ENCODE measurements around the gene DENND2D.
A peak's percentile ranks its signal among the peaks of the same experiment; 100 is the strongest.

DENND2D gene

DNA sequence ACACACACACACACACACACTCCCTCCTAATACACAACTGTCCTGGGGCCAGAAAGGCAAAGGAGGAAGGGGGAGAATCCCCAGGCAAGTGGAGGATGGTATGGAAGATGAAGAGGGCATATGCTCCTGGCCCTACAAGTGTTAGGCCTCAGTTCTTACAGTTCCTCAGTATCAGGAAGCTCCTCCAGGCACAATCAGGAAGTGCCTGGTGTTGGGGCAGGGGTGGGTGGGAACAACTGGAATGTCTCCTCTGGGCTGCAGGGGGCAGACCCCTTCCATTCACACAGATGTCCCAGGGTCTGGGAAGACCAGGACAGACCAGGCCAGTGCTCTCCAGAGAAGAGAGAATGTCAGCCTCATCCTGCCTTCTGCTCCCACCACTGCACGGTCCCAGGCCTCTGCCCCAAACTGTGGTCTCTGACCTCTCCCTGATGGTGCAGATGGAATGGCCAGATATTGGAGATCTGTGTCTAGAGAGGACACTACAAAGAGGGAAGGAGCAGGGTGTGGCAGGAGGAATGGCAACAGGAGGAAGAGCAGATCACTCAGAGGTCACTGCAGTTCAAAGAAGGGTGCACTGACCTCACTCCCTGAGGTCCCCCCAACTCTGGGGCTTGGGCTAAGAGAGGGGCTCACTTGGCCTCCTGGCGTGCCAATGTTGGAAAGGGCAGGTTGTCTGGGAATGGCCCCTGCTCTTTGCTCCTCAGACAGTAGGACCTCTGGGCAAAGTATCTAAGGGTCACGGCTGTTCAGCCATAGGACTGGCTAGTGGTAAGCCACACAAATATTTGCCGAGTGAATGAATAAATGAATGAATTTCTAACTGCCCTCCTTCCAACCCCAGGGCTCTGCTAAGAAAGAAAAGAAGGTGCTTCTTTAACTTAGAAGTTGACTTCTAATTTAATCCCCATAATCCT lies 2.5 kb upstream of the DENND2D start:
- peak; percentile 55 for DNase-seq (ENCODE audit: low spot score)

DNA sequence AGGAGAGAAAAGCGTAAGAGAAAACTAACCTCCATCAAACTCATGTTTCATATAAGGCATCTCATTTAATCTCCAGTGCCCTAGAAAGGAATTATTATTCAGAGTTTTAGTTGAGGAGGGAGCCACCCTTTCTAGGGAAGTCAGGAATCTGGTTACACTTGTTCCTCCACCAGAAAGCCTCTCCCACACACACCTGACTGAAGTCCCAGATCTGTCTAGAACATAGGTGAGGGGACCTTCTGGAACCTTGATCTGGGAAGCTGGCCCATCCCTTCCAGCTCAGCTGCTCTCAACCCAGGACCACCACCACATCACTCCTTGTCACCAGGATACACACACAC lies 1.9 kb upstream of the DENND2D start:
- peak; percentile 16 for DNase-seq (ENCODE audit: low spot score)

DNA sequence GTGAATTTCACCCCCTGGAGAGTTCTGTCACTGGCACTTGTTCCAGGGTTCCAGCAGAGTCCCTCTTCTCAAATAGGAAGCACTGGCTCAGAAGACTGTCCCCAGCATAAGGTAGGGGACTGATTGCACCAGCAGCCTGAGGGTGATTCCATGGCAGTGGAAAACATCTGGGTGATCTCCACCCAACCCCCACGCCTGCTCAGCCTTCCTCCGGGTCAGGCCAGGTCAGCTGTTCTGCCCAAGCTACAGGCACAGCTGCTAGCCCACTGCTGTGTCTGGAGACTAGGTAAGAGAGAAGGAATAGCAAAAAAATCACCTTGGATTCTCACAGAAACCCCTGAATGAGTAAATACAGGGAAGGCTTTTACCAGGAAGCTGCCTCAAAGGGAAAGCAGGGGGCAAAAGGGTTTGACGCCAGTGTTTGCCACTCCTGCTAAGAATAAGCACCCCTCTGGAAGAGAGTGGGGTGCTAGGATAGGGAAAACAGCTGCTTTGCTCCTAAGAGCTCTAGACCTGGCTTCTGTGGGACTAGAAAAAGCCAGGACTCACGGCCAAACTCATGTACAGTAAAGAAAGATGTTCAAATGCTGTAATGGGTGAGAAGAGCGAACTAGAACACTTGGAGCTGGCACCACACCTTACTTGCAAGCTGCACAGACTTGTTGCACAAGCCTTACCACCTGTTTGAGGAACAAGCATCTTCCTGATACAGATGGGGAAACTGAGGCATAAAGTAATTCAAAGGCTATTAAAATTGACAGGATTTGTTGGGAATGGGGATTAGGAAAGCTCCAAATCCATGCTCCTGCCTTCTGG lies 1.0 kb upstream of the DENND2D start:
- DNase-seq (ENCODE audit: low spot score): no peak

DNA sequence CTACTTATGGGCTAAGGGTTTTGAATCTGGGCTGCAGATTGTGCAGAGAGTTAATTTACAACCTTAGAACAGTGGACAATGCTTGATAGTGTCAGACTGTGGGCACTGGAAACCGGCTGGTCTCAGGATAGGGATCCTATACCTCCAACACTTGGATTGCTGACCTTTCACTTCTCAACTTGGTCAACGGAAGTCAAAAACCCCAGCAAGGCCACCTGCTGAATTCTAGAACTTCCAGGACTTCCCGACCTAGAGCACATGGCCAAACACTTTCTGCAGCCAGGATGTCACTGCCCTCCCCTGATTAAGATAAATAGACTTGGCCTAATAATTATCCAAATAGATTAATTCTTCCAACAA lies 336 bp upstream of the DENND2D start:
- no peak for DNase-seq (ENCODE audit: low spot score)

DNA sequence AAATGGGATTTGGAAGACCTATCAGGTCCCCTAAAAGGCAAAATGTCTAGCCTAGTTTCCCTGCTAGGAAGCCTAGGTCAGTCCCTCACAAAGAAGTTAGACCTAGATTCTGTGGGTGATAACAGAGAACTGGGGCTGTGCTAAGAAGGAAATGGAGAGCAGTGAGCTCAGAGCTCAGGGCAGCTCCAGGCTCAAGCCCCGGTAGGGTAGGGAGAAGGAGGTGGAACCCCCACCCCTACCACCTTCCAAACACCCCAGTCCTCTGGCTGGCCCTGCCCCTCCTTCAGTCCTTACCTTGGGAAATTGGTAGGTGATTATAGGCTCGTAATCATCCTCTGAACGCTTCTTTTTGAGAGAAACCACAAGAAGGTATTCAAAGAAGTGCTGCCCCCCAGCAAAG lies 1.1 kb downstream of the DENND2D start:
- no peak for DNase-seq (ENCODE audit: low spot score)

DNA sequence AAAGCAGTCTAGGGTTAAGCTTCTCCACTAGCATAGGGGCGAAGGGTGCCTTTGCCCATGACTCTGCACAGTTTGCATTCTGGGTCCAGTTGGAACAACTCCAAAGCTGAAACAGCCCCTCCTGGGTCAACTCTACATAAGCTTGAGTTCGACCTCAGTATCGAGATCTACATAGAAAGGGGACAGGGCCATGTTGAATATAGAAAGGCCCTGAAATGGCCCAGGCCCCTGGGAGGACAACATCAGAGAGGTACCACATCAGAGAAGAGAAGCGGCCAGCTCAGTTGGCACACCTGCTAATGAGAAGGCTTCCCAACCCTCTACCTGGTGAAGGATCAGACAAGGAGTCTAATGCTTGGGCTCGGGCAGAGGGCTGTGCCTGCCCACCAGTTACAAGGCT lies 1.6 kb downstream of the DENND2D start:
- no peak for DNase-seq (ENCODE audit: low spot score)

DNA sequence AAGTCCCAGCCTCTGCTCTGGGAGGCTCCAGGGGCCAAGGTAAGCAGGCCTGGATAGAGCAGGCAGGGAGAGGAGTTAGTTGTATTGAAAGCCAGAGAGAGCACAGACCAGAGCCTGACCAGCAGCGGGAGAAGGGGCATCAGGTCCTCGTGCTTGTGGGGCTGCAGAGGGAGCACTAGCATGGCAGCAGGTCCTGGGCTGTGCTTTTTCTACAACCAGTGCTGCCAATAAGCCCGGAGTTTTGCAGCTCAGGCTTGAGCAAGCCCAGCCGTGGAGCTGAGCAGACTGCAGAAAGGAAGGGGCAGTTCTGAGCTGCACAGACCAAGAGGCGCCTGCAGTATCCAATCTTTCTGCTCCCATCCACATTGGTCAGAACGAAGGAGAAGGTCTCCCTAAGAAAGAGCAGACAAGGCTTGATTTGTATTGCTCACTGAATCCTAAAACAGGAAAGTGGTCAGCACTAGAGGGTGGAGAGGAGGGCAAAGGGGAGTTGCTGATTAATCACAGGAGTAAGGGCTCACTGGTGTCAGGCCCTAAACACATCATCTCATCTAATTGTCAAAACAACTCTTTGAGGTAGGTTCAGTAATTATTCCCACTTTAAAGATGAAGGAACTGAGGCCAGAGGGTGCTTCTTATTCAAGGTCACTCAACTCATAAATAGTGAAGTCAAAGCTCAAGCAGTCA lies 2.7 kb downstream of the DENND2D start:
- no peak for DNase-seq (ENCODE audit: low spot score)

DNA sequence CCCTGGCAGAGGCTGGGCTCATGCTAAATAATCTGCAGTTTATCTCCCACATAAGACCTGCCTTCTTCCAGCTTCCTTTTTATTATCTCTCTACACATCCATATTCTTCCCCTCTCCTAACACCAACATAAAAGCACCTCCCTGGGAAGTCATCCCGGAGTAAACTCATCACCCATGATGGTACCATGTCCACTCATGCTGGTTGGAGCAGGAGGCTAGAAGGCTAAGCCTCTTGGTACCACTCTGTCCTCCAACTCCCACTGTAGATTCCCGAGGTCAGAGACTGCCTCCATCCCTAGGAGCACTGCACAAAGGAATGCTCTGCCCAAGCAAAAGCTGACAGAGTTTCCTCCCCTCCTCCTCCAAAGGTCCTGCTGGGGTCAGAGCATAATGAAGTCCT lies 4.2 kb downstream of the DENND2D start:
- DNase-seq (ENCODE audit: low spot score): no peak

DNA sequence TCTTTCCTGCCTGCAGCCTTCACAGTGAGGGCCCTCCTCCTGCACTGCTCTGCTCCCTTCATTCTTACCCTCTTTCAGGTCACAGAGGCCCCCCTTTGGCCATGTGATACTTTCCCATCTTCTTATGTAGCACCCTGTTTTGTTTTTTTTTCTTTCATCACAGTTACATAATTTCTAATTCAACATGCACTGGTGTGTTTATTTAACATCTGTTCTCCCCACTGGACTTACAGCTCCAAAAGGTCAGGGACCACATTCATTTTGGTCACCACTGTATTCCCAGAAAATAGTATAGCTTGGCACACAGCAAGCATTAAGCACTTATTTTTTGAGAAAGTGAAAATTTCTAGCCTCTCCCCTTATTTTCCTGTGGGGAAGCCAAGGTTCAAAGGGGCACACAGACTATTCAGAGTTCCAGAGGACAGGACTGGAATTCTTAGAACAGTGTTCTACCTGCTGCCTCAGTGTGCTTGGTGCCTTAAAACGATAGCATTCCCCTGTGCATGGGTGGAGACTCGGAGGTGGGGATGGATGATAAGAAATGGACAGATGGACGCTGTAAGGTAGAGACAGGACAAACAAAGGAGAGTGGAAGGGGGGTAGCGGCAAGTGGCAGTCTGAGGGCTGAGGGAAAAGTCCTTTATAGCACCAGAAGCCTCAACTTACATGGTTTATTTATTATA lies 5.3 kb downstream of the DENND2D start:
- DNase-seq (ENCODE audit: low spot score): no peak

DNA sequence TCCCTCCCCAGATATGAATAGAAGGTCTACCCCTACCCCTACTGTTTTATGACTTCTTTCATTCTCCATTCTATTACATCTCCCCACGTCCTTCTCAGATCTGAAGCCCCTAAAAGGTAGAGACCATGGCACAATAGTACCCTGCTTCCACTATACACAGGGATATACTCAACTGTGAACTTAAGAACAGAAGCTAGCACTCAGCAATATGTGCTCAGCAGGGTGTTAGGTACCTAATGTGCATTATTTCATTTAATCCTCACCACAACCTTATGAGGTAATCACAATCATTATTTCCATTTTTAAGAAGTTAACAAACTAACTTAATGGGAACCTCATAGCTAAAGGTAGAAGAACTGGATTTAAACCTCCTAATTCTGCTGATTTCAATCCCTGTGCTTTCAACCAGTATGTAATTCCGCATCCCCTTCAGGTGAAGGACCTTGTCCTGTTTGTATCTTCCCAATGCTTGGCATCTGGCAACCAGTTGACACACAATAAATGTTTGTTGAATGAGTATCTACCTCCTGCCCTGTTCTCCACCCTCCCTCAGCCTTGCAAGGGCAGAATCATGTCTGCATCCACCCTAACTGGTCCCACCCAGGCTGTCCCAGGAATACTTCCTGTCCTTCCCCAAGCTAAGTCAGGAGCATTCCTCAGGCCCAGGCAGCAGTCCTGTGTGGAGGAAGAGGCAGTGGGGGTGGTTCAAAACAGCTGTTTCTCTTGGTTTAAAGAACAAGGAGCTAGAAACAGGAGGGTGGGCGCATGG lies 6.5 kb downstream of the DENND2D start:
- DNase-seq (ENCODE audit: low spot score): peak; percentile 61

DNA sequence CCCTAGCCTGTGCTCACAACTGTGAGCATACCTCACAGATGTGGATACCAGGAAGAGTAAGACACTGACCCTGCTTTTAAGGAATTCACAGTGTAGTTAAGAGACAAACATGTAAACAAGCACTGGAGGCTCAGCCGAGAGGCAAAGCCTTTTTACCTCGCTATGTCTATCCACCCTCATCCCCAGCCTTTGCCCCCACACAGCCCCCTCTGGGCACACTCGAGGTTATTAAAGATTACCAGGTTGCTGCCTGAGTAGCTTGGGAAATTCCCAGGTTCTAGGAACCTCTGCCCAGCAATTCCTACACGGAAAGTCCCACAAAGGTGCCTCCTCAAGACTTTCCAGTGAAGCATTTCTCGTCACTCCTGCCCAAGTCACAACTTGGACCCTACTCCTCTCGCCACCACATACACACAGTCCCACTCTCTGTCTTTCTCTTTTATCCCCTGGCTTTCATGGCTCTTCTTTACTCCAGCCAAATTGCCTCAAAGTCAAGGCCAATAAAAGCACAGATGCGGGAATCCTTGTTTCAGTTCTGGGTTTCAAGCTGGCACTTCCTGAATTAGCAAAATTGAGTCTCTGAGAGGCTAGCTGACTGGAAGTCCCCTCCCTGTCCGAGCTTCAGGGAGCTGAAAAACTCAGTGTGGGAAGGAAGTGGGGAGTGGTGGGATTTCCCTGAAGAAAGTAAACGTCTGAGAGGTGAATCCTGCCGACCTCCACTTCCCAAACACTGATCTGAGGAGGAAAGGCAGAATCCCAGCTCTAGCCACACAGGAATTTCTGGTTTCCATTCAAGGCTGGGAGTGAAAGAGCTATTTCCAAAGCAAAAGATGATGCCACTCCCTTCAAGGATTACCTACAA lies 7.6 kb downstream of the DENND2D start:
- peak; percentile 84 for DNase-seq (ENCODE audit: low spot score)

DNA sequence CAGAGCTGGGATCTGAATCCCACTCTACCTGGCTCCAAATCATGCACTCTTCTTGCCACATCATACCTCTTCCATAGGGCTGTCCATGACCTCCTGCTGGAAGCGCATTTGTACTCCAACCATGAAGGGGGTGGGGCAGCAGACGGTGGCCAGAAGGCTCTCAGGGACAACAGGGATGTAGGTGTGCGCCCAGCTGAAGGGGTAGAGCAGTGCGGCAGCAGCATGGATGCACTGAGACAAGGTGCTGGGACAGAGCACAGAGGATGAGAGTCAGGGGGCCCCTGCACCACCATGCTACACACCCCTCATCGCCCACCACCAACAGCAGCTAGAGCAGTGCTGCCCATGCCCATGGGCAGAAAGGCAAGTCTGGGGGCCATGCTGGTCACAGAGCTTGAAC lies 8.4 kb downstream of the DENND2D start:
- DNase-seq (ENCODE audit: low spot score): no peak

DNA sequence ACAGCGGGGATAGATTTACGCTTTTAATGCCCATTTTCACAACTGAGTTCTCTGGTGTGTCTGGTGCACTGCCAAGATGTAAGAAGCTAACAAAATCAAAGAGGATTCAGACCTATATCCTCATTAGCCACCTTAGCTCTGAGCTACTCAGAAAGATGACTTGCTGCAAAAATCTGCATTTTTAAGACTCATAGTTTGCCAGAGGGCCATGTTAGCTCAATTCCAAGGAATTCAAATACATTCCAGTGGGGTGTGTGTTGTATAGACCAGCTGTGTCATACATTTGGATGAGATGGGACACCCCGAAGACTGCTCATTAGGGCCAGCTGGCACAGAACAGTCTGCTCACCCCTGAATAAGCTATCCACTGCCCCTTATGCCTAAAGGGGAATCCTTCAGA lies 8.9 kb downstream of the DENND2D start:
- peak; percentile 68 for DNase-seq (ENCODE audit: low spot score)

DNA sequence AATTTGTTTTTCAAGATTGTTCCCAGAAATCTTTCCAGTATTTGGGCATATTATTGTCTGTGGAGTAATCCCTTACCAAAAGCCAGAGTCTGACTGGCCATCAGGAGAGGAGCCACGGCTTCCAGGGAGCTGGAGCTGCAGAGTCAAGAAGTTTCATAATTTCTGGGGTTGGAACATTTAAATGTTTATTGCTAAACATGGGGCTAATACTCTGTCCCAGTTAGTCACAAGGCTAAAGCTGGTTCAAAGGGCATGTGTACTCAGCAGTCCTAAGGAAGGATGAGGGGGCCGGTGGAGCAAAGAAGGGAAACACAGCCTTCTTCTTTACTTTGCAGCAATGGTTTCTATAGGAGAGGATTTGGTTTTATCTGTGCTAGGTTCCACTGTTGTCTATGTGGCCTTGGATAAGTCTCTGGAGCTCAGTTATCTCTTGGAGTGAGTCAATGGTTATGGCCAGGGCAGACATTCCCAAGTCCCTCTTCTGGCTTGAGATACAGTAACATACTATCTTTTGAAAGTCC lies 9.5 kb downstream of the DENND2D start:
- no peak for DNase-seq (ENCODE audit: low spot score)

DNA sequence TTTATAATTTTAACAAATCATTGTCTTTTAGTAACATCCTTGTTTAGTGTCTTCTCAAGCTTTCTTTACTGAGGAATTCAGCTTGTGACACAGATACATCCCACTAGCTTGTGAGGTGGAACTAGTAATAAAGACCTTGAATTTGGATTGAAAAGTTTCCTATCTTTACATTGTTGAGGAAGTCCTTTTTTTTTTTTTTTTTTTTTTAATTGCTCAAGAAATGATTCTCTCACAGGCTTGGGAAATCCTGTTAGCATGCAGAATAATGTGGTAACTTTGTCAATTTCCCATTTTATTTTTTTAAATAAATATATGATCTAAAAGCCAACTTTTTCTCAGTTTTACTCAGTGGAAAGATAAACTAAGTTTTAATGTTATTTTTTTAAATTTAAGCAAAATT lies 15.8 kb downstream of the DENND2D start:
- DNase-seq (ENCODE audit: low spot score): no peak

DNA sequence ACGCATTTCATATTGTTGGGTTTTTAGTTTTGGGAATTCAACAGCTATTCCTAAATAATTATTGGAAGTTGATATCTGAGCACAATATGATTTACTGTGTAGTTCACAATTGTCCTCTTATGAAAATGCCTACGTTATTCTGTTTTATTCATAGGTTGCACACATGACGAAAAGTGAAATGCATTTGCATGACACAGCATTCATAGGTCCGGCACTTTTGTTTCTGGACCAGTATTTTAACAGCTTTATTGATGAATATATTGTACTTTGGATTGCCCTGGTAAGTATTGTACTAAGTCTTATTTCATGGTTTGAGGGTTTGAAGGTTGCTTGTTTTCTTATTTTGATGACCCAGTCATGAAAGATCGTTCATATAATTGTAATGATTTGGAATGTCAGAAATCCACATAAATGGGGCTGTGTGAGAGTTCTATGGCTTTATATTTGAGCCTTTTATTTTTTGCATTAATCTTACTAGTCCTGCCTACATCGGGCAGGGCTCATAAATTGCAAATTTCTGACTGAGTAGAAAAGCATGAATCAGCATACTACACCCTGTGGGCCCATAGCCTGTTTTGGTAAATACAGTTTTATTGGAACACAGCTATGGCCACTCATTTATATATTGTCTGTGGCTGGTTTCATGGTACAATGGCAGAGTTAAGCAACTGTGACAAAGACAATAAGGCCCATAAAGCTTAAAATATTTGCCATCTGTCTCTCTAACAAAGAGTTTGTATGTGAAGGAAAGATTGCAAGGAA lies 17.0 kb downstream of the DENND2D start:
- no peak for DNase-seq (ENCODE audit: low spot score)

DNA sequence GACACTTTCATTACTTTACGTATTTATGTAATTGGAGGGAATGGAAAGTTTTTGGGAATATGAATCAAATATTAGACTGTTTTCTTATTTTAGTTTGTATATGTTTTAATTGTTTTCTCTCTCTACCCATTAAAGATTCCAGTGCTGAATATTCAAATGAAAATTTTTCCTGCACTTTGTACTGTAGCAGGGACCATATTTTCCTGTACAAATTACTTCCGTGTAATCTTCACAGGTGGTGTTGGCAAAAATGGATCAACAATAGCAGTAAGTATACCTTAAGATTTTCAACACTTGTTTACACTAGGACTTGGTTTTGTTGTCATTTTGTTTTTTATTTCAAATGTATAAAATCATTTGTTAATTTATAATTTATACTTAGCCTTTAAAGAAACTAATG lies 18.4 kb downstream of the DENND2D start:
- no peak for DNase-seq (ENCODE audit: low spot score)

DNA sequence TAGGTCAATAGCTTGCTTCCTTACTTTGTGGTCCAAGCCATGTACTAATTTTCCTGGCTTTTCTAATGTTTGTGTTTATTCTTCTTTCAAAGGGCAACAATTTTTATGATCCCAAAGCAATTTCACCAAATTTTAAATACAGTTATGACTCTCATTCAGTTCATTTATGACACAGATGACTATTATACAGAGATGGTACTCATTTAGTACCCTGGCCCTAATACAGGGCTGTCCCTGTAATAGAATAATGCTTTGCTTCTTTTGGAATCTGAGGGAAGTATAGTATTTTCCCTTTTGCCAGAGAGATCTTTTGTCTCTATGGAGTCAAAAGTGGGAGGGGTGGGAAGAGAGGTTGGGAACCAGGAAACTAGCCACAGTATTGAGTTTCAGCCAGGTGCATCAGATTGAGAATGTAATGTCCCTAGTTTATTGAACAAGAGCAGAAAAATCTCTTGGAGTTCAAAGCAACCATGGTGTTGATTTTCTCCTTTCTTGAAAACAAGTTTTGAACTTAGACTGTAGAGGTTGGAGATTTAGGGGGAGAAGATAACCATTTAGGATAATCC lies 20.4 kb downstream of the DENND2D start:
- no peak for DNase-seq (ENCODE audit: low spot score)

DNA sequence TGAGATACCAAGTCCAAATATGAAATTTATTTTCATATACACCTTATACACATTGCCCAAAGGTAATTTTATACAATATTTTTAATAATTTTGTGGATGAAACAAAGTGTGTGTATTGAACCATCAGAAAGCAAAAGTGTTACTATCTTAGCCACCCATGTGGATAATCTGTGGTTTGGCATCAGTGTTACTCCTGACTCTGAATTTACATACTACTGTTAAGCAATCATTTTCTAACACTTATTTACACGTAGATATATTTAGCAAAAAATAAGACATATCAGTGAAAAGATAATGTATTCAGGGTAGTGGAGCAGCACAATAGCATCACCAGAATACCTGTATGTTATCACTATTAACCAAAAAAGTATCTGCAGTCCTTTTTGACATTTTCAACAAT lies 23.8 kb downstream of the DENND2D start:
- peak; percentile 6 for DNase-seq (ENCODE audit: low spot score)
